Stimulated activated CD8-positive, alpha-beta memory T cell treated with anti-CD3 and anti-CD28 coated beads, Interleukin-2, amount 100 ng/mL, for 1 hour (primary cell): ENCODE results near the gene DUSP14.
"Not testable (repeated sequence)": the region's sequence is repeated elsewhere in the genome, so short reads cannot be mapped to it uniquely, and the experiment has no call there.

Experiments used
- DNase-seq, 2 donors: peaks; one replicate each; pipeline ENCODE4 v3.0.0-alpha.2; 2020; ENCODE audit warnings: low read depth in 2 of 2

Gene DUSP14

GRCh38 chr17:37483311-37484039, 6.2 kb upstream of the DUSP14 start:
- no peak for DNase-seq

- DNase-seq = no peak
Observed at GRCh38 chr17:37485938-37486570, 3.6 kb upstream of the DUSP14 start.

- DNase-seq = no peak
Observed at GRCh38 chr17:37488009-37488604, 1.6 kb upstream of the DUSP14 start.

GRCh38 chr17:37488607-37489196, 989 bp upstream of the DUSP14 start:
- peak; percentile 10 to 33 for DNase-seq

- peak; percentile 31 to 55 for DNase-seq
Observed at GRCh38 chr17:37490022-37490587, 414 bp downstream of the DUSP14 start.

GRCh38 chr17:37490638-37491614, 1.2 kb downstream of the DUSP14 start:
- no peak for DNase-seq

GRCh38 chr17:37492167-37492566, 2.5 kb downstream of the DUSP14 start:
- DNase-seq = no peak

GRCh38 chr17:37493249-37494027, 3.7 kb downstream of the DUSP14 start:
- DNase-seq = no peak

GRCh38 chr17:37494401-37494831, 4.7 kb downstream of the DUSP14 start:
- DNase-seq = no peak

- DNase-seq = no peak
Observed at GRCh38 chr17:37494971-37495370, 5.3 kb downstream of the DUSP14 start.

- DNase-seq = no peak
Observed at GRCh38 chr17:37500378-37500777, 10.7 kb downstream of the DUSP14 start.

- no peak for DNase-seq
Observed at GRCh38 chr17:37502009-37502936, 12.6 kb downstream of the DUSP14 start.

- DNase-seq = no peak
Observed at GRCh38 chr17:37503148-37503547, 13.5 kb downstream of the DUSP14 start.

- no peak for DNase-seq
Observed at GRCh38 chr17:37505333-37505732, 15.6 kb downstream of the DUSP14 start.

GRCh38 chr17:37506678-37507077, 17.0 kb downstream of the DUSP14 start:
- no peak for DNase-seq

- DNase-seq = no peak
Observed at GRCh38 chr17:37507111-37507510, 17.4 kb downstream of the DUSP14 start.

GRCh38 chr17:37510056-37510455, 20.4 kb downstream of the DUSP14 start:
- no peak for DNase-seq

GRCh38 chr17:37511642-37512041, 22.0 kb downstream of the DUSP14 start:
- not testable (repeated sequence) for DNase-seq

- no peak for DNase-seq
Observed at GRCh38 chr17:37512442-37513068, 22.9 kb downstream of the DUSP14 start.
